ENCODE measurements around the gene MAJIN.

GRCh38 chr11:65008873-65009272 is 37.0 kb upstream of the MAJIN start:
- TF ChIP-seq, protein P1, sequence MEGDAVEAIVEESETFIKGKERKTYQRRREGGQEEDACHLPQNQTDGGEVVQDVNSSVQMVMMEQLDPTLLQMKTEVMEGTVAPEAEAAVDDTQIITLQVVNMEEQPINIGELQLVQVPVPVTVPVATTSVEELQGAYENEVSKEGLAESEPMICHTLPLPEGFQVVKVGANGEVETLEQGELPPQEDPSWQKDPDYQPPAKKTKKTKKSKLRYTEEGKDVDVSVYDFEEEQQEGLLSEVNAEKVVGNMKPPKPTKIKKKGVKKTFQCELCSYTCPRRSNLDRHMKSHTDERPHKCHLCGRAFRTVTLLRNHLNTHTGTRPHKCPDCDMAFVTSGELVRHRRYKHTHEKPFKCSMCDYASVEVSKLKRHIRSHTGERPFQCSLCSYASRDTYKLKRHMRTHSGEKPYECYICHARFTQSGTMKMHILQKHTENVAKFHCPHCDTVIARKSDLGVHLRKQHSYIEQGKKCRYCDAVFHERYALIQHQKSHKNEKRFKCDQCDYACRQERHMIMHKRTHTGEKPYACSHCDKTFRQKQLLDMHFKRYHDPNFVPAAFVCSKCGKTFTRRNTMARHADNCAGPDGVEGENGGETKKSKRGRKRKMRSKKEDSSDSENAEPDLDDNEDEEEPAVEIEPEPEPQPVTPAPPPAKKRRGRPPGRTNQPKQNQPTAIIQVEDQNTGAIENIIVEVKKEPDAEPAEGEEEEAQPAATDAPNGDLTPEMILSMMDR (IDR thresholded peaks at IDR 0.05; ENCODE audit: borderline replicate concordance, extremely low read depth, low read length, poor library complexity, severe bottlenecking) = no peak
- no peak for TF ChIP-seq EZH2 (IDR thresholded peaks at IDR 0.05; ENCODE audit: borderline replicate concordance, low read depth, low read length, severe bottlenecking)

Data from DND-41 (cell line).